ENCODE measurements around the gene GDPD4.

The GDPD4 gene

DNA sequence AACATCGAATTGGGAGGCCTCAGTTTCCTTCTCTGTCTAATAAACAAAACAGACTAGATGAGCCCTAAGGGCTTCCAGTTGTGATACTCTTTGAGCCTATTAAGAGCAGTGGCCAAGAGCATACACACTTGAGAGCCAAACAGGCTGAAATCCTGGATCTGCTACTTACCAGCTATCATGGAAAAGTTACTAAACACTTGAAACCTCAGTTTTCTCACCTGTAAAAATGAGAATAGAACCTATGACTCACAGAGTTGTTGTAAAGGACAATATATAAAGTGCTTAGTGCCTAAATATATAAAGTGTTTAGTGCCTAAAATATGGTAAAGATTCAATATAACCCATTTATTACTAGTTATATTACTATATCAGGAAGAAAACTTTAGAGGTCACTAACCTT lies 23.7 kb upstream of the GDPD4 start:
- no peaks in the 10 kb centered on the region for H3K27me3 ChIP-seq (replicated peaks; ENCODE audit: insufficient read depth, low read length)
- H3K4me1 ChIP-seq (ENCODE audit: low read length) = no peaks in the 10 kb centered on the region
- H3K36me3 ChIP-seq (replicated peaks; ENCODE audit: insufficient read depth, low read length) = no peaks in the 10 kb centered on the region
- no peak overlapping the region for H3K27ac ChIP-seq (ENCODE audit: low read length)
- no peaks in the 10 kb centered on the region for H3K79me2 ChIP-seq (ENCODE audit: low read length)
- H3K4me3 ChIP-seq (ENCODE audit: low read length) = no peak overlapping the region
- H3K9me2 ChIP-seq (replicated peaks; ENCODE audit: insufficient read depth, low read length) = no peaks in the 10 kb centered on the region
- no peak for DNase-seq
- no peaks in the 10 kb centered on the region for H3F3A ChIP-seq (ENCODE audit: insufficient read depth, low read length)
- no peak overlapping the region for H3K4me2 ChIP-seq (ENCODE audit: low read depth, low read length)
- H3K9me3 ChIP-seq (replicated peaks; ENCODE audit: insufficient read depth, low read length) = no peaks in the 10 kb centered on the region
- TF ChIP-seq EZH2 (optimal IDR thresholded peaks at IDR 0.05; ENCODE audit: low read depth, low read length) = no peak
- TF ChIP-seq, protein P1, sequence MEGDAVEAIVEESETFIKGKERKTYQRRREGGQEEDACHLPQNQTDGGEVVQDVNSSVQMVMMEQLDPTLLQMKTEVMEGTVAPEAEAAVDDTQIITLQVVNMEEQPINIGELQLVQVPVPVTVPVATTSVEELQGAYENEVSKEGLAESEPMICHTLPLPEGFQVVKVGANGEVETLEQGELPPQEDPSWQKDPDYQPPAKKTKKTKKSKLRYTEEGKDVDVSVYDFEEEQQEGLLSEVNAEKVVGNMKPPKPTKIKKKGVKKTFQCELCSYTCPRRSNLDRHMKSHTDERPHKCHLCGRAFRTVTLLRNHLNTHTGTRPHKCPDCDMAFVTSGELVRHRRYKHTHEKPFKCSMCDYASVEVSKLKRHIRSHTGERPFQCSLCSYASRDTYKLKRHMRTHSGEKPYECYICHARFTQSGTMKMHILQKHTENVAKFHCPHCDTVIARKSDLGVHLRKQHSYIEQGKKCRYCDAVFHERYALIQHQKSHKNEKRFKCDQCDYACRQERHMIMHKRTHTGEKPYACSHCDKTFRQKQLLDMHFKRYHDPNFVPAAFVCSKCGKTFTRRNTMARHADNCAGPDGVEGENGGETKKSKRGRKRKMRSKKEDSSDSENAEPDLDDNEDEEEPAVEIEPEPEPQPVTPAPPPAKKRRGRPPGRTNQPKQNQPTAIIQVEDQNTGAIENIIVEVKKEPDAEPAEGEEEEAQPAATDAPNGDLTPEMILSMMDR (IDR thresholded peaks at IDR 0.05; ENCODE audit: low read length) = no peak
- no peak for TF ChIP-seq EZH2phosphoT487 (IDR thresholded peaks at IDR 0.05; ENCODE audit: low read length)
- no peak overlapping the region for H3K9ac ChIP-seq (ENCODE audit: low read length)
- H2AFZ ChIP-seq (ENCODE audit: low read length) = no peak overlapping the region
- no peaks in the 10 kb centered on the region for H4K20me1 ChIP-seq (ENCODE audit: insufficient read depth, low read length)

GRCh38 chr11:77324508-77324907 lies 23.0 kb upstream of the GDPD4 start:
- Histone ChIP-seq H3K27me3 (replicated peaks; ENCODE audit: insufficient read depth, low read length) (no peaks in the 10 kb centered on the region), H3K79me2 (ENCODE audit: low read length) (no peaks in the 10 kb centered on the region), H3K4me3 (ENCODE audit: low read length) (no peak overlapping the region), H3K36me3 (replicated peaks; ENCODE audit: insufficient read depth, low read length) (no peaks in the 10 kb centered on the region), H3K4me2 (ENCODE audit: low read depth, low read length) (no peak overlapping the region), H3K9me3 (replicated peaks; ENCODE audit: insufficient read depth, low read length) (no peaks in the 10 kb centered on the region), H3K27ac (ENCODE audit: low read length) (no peak overlapping the region), H4K20me1 (ENCODE audit: insufficient read depth, low read length) (no peaks in the 10 kb centered on the region), H3K4me1 (ENCODE audit: low read length) (no peaks in the 10 kb centered on the region), H2AFZ (ENCODE audit: low read length) (no peak overlapping the region), H3K9me2 (replicated peaks; ENCODE audit: insufficient read depth, low read length) (no peaks in the 10 kb centered on the region), H3K9ac (ENCODE audit: low read length) (no peak overlapping the region), H3F3A (ENCODE audit: insufficient read depth, low read length) (no peaks in the 10 kb centered on the region)
- DNase-seq = no peak
- TF ChIP-seq EZH2phosphoT487 (IDR thresholded peaks at IDR 0.05; ENCODE audit: low read length) = no peak
- TF ChIP-seq, protein P1 (IDR thresholded peaks at IDR 0.05; ENCODE audit: low read length) = no peak
- no peak for TF ChIP-seq EZH2 (optimal IDR thresholded peaks at IDR 0.05; ENCODE audit: low read depth, low read length)

DNA sequence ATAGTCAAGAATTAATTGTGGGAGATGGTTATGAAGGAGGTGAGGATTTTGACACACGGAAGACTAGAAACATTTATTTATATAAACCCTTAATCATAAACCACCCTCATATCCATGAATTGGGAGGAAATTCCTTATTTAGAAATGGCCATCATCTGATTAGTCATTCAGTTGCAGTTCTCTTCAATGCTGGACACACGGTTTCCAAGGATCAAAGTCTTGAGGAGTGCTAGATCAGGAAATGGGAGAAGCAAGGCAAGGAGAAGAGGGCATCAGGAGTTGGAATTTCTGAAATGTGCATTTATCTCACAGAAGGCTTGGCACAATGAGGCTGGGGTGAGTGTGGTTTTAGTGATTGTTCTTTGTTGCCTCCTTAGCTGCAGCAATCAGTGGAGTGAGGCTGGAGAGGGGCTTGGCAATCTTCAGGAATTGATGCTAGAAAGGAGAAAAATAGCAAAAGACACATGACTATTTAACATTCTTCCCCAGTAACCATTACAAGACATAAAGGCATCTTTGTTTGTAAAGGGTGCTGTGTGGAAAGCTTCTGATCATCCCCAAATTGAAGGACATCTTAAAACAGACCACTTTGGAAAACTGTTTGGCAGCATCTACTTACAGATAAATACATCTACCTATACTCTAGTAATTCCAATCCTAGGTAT lies 21.6 kb upstream of the GDPD4 start:
- Histone ChIP-seq H3K4me3 (ENCODE audit: low read length) (no peak overlapping the region), H2AFZ (ENCODE audit: low read length) (no peak overlapping the region), H3K9me2 (replicated peaks; ENCODE audit: insufficient read depth, low read length) (no peaks in the 10 kb centered on the region), H3K9ac (ENCODE audit: low read length) (no peak overlapping the region), H3K4me1 (ENCODE audit: low read length) (no peaks in the 10 kb centered on the region), H3K36me3 (replicated peaks; ENCODE audit: insufficient read depth, low read length) (no peaks in the 10 kb centered on the region), H3F3A (ENCODE audit: insufficient read depth, low read length) (no peaks in the 10 kb centered on the region), H3K27me3 (replicated peaks; ENCODE audit: insufficient read depth, low read length) (no peaks in the 10 kb centered on the region), H4K20me1 (ENCODE audit: insufficient read depth, low read length) (no peaks in the 10 kb centered on the region), H3K79me2 (ENCODE audit: low read length) (no peaks in the 10 kb centered on the region), H3K27ac (ENCODE audit: low read length) (no peak overlapping the region), H3K9me3 (replicated peaks; ENCODE audit: insufficient read depth, low read length) (no peaks in the 10 kb centered on the region), H3K4me2 (ENCODE audit: low read depth, low read length) (no peak overlapping the region)
- TF ChIP-seq EZH2phosphoT487 (IDR thresholded peaks at IDR 0.05; ENCODE audit: low read length) (no peak), EZH2 (optimal IDR thresholded peaks at IDR 0.05; ENCODE audit: low read depth, low read length) (no peak)
- TF ChIP-seq, protein P1 (IDR thresholded peaks at IDR 0.05; ENCODE audit: low read length) = no peak
- no peak for DNase-seq

All from MM.1S (cell line).